Sigmoid colon (tissue), 4 donors: ENCODE measurements around the gene SLC17A8.

ENCODE experiments used
- CTCF ChIP-seq, 4 experiments: fragments of 450-650 bp in 3 of 4; fragments of 200-600 bp in 1 of 4; IDR thresholded peaks; one replicate each; pipeline ENCODE4 v1.5.1; 2016 to 2019; ENCODE audit warnings: antibody characterized with exemption in 4 of 4, mild to moderate bottlenecking in 3 of 4, moderate library complexity in 2 of 4
- EP300 ChIP-seq, 4 donors: sonication (generic); formaldehyde crosslinking; IDR thresholded peaks; one replicate each; pipeline ENCODE4 v1.6.1; 2017; ENCODE audit warnings: antibody characterized with exemption in 4 of 4
- POLR2A ChIP-seq, 2 donors: fragments of 450-650 bp; IDR thresholded peaks; one replicate each; pipeline ENCODE4 v1.6.1; 2016; ENCODE audit warnings: antibody characterized with exemption in 2 of 2, mild to moderate bottlenecking in 2 of 2, moderate library complexity in 2 of 2
- POLR2AphosphoS5 ChIP-seq, 4 donors: sonication (generic); formaldehyde crosslinking; IDR thresholded peaks; one replicate each; pipeline ENCODE4 v1.6.1; 2017; ENCODE audit warnings: antibody characterized with exemption in 4 of 4

GRCh38 chr12:100439797-100440196 lies 82.9 kb downstream of the SLC17A8 start:
- TF ChIP-seq CTCF (IDR thresholded peaks at IDR 0.05) (no peak), POLR2A (IDR thresholded peaks at IDR 0.05) (no peak), POLR2AphosphoS5 (IDR thresholded peaks at IDR 0.05) (no peak), EP300 (IDR thresholded peaks at IDR 0.05) (no peak)
